Neural progenitor cell (in vitro differentiated cells): Measurements from ENCODE around the gene CHMP2A. TPM values are rescaled to one million over a fixed set of nuclear protein-coding genes. Genes with fewer than 3 reads are reported as not detected.

Source experiments
- DNase-seq: peaks from one replicate; pipeline ENCODE4 v3.0.0-alpha.2; 2016; ENCODE audit warnings: low spot score
- H2AFZ ChIP-seq: fragments of 200-600 bp; sonication (generic); replicated peaks from 2 replicates; pipeline ENCODE4 v1.6.1; 2016; ENCODE audit warnings: antibody characterized with exemption
- H3F3A ChIP-seq: fragments of 200-600 bp; sonication (generic); 2 replicates; pipeline ENCODE4 v1.6.1; 2016; ENCODE audit warnings: antibody characterized with exemption, low read depth
- H3K27ac ChIP-seq: fragments of 200-600 bp; sonication (generic); 2 replicates; pipeline ENCODE4 v1.5.1; 2016; ENCODE audit warnings: mild to moderate bottlenecking
- H3K27me3 ChIP-seq: fragments of 200-600 bp; sonication (generic); 2 replicates; pipeline ENCODE4 v1.6.1; 2016; ENCODE audit warnings: mild to moderate bottlenecking, moderate library complexity
- H3K36me3 ChIP-seq: fragments of 200-600 bp; sonication (generic); 2 replicates; pipeline ENCODE4 v1.5.1; 2016
- H3K4me1 ChIP-seq: fragments of 200-600 bp; sonication (generic); 2 replicates; pipeline ENCODE4 v1.6.1; 2016; ENCODE audit warnings: mixed run types
- H3K4me2 ChIP-seq: fragments of 200-600 bp; sonication (generic); 2 replicates; pipeline ENCODE4 v1.6.1; 2016
- H3K4me3 ChIP-seq: fragments of 200-600 bp; sonication (generic); 2 replicates; pipeline ENCODE4 v1.5.1; 2016
- H3K79me2 ChIP-seq: fragments of 200-600 bp; sonication (generic); 2 replicates; pipeline ENCODE4 v1.6.1; 2016; ENCODE audit warnings: low read depth
- H3K9ac ChIP-seq: fragments of 200-600 bp; sonication (generic); 2 replicates; pipeline ENCODE4 v1.6.1; 2016
- H3K9me3 ChIP-seq: fragments of 200-600 bp; sonication (generic); 2 replicates; pipeline ENCODE4 v1.5.1; 2016; ENCODE audit warnings: low read depth
- H4K20me1 ChIP-seq: fragments of 200-600 bp; sonication (generic); 2 replicates; pipeline ENCODE4 v1.6.1; 2016; ENCODE audit warnings: low read depth
- H3K27ac Mint-ChIP-seq: 3 replicates; pipeline ENCODE4 v1.8.0; 2021; ENCODE audit warnings: mixed read lengths
- H3K27me3 Mint-ChIP-seq: 2 replicates; pipeline ENCODE4 v1.8.0; 2022; ENCODE audit warnings: low read depth, mild to moderate bottlenecking, inconsistent platforms, moderate library complexity, mixed read lengths; ENCODE audit not compliant: insufficient read depth
- H3K36me3 Mint-ChIP-seq: 3 replicates; pipeline ENCODE4 v1.8.0; 2021; ENCODE audit warnings: mixed read lengths
- H3K4me1 Mint-ChIP-seq: 3 replicates; pipeline ENCODE4 v1.8.0; 2021; ENCODE audit warnings: mixed read lengths
- H3K4me3 Mint-ChIP-seq: 3 replicates; pipeline ENCODE4 v1.8.0; 2021; ENCODE audit warnings: mild to moderate bottlenecking, moderate library complexity, mixed read lengths
- H3K9me3 Mint-ChIP-seq: 3 replicates; pipeline ENCODE4 v1.8.0; 2020; ENCODE audit warnings: mixed read lengths
- CTCF ChIP-seq: fragments of 200-600 bp; sonication (generic); IDR thresholded peaks from 2 replicates; pipeline ENCODE4 v1.5.1; 2017; ENCODE audit warnings: antibody characterized with exemption, mild to moderate bottlenecking
- EZH2 ChIP-seq: fragments of 200-600 bp; sonication (generic); IDR thresholded peaks from 2 replicates; pipeline ENCODE4 v1.6.1; 2017; ENCODE audit warnings: antibody characterized with exemption, mild to moderate bottlenecking, moderate library complexity
- EZH2phosphoT487 ChIP-seq: fragments of 200-600 bp; sonication (generic); IDR thresholded peaks from 2 replicates; pipeline ENCODE4 v1.6.1; 2017; ENCODE audit warnings: antibody characterized with exemption
- total RNA-seq: library from RNA; depleted of rRNA; stranded (reverse); fragments of >200 nt; gene quantifications from 2 replicates; pipeline ENCODE4 v1.2.3, GENCODE V29; 2015; ENCODE audit warnings: low replicate concordance

The CHMP2A gene
- 141 and 148 TPM in 2 replicates for total RNA-seq

GRCh38 chr19:58554494-58555368, at the start of gene CHMP2A:
TSS of gene CHMP2A (minus strand) at chr19:58555105. CDS start at chr19:58554212, 893 bp downstream.
- Histone ChIP-seq H3K4me2 (peak within 1 kb of the TSS; percentile 90), H3K27ac (peak within 1 kb of the TSS; percentile 78), H2AFZ (no peak within 1 kb of the TSS), H3K9me3 (no peaks in the 10 kb centered on the region), H3K4me1 (peaks cover 18% of the 10 kb centered on the region), H4K20me1 (peaks cover 33% of the 10 kb centered on the region), H3K36me3 (no peaks in the 10 kb centered on the region), H3K4me3 (peak within 1 kb of the TSS; percentile 67), H3K27me3 (no peaks in the 10 kb centered on the region), H3K9ac (peak within 1 kb of the TSS; percentile 57), H3K79me2 (peaks cover 40% of the 10 kb centered on the region), H3F3A (peaks cover 90% of the 10 kb centered on the region)
- H3K4me3 Mint-ChIP-seq: peak within 1 kb of the TSS; percentile 92
- peaks cover 26% of the 10 kb centered on the region for H3K36me3 Mint-ChIP-seq
- peak within 1 kb of the TSS; percentile 89 for H3K27ac Mint-ChIP-seq
- H3K4me1 Mint-ChIP-seq: peaks cover 46% of the 10 kb centered on the region
- no peaks in the 10 kb centered on the region for H3K9me3 Mint-ChIP-seq
- no peak for TF ChIP-seq EZH2
- TF ChIP-seq EZH2phosphoT487: no peak
- no peak for TF ChIP-seq CTCF
- peaks cover 21% of the 10 kb centered on the region for H3K27me3 Mint-ChIP-seq
- DNase-seq: peak; percentile 99

- H3K27ac Mint-ChIP-seq: no peak overlapping the region
- Histone ChIP-seq H2AFZ (no peak overlapping the region), H3K9me3 (no peaks in the 10 kb centered on the region), H3K36me3 (no peaks in the 10 kb centered on the region), H3K4me2 (no peak overlapping the region), H3K79me2 (peaks cover 4% of the 10 kb centered on the region), H3K4me1 (no peaks in the 10 kb centered on the region), H3K4me3 (no peak overlapping the region), H4K20me1 (peaks cover 7% of the 10 kb centered on the region), H3K27ac (no peak overlapping the region), H3F3A (peaks cover 5% of the 10 kb centered on the region), H3K27me3 (no peaks in the 10 kb centered on the region), H3K9ac (no peak overlapping the region)
- peaks cover 6% of the 10 kb centered on the region for H3K4me1 Mint-ChIP-seq
- DNase-seq: no peak
- no peak overlapping the region for H3K4me3 Mint-ChIP-seq
- no peaks in the 10 kb centered on the region for H3K9me3 Mint-ChIP-seq
- TF ChIP-seq EZH2 (no peak), EZH2phosphoT487 (no peak), CTCF (no peak)
- peaks cover 16% of the 10 kb centered on the region for H3K36me3 Mint-ChIP-seq
- peaks cover 1% of the 10 kb centered on the region for H3K27me3 Mint-ChIP-seq
Observed at GRCh38 chr19:58586133-58586765, 31.3 kb upstream of the CHMP2A start.

- Histone ChIP-seq H3K4me3 (no peak overlapping the region), H3K9ac (no peak overlapping the region), H3F3A (peaks cover 9% of the 10 kb centered on the region), H3K4me1 (no peaks in the 10 kb centered on the region), H3K9me3 (no peaks in the 10 kb centered on the region), H3K36me3 (no peaks in the 10 kb centered on the region), H3K27ac (no peak overlapping the region), H3K79me2 (peaks cover 4% of the 10 kb centered on the region), H3K4me2 (no peak overlapping the region), H2AFZ (no peak overlapping the region), H4K20me1 (peaks cover 7% of the 10 kb centered on the region), H3K27me3 (no peaks in the 10 kb centered on the region)
- peak overlapping the region; percentile 62 for H3K27ac Mint-ChIP-seq
- no peak for TF ChIP-seq EZH2
- no peak for TF ChIP-seq EZH2phosphoT487
- TF ChIP-seq CTCF: no peak
- no peak for DNase-seq
- peaks cover 17% of the 10 kb centered on the region for H3K36me3 Mint-ChIP-seq
- H3K9me3 Mint-ChIP-seq: no peaks in the 10 kb centered on the region
- H3K4me3 Mint-ChIP-seq: no peak overlapping the region
- H3K4me1 Mint-ChIP-seq: peaks cover 12% of the 10 kb centered on the region
- peaks cover 2% of the 10 kb centered on the region for H3K27me3 Mint-ChIP-seq
Observed at GRCh38 chr19:58585442-58586132, 30.7 kb upstream of the CHMP2A start.
